Prostate gland (tissue), 2 donors: Measurements from ENCODE around the gene BLM. TPM values are rescaled to one million over a fixed set of nuclear protein-coding genes. Genes with fewer than 3 reads are reported as not detected.

Experiments
- DNase-seq: peaks from one replicate; pipeline ENCODE4 v3.0.0-alpha.2; 2019; ENCODE audit warnings: low spot score
- H3K27ac ChIP-seq, 2 donors: fragments of 200-600 bp; sonication (generic); 2 replicates each; pipeline ENCODE4 v1.5.1; 2017 to 2019
- H3K27me3 ChIP-seq: fragments of 200-600 bp; sonication (generic); replicated peaks from 2 replicates; pipeline ENCODE4 v1.5.1; 2019; ENCODE audit not compliant: insufficient read depth
- H3K36me3 ChIP-seq, 2 donors: fragments of 200-600 bp; sonication (generic); 1 replicate in 1 of 2; 2 replicates in 1 of 2; pipeline versions ENCODE4 v1.5.1 to v1.8.1; 2017 to 2019
- H3K4me1 ChIP-seq: fragments of 200-600 bp; sonication (generic); replicated peaks from 2 replicates; pipeline ENCODE4 v1.5.1; 2019
- H3K4me3 ChIP-seq, 2 donors: fragments of 200-600 bp; sonication (generic); 2 replicates each; pipeline ENCODE4 v1.5.1; 2017 to 2019
- H3K9me3 ChIP-seq: fragments of 200-600 bp; sonication (generic); 2 replicates; pipeline ENCODE4 v1.5.1; 2017
- CTCF ChIP-seq, 4 experiments: fragments of 200-600 bp in 2 of 4; fragments of 450-650 bp in 2 of 4; sonication (generic) in 2 of 4; IDR thresholded peaks; 1 replicate in 3 of 4; 2 replicates in 1 of 4; pipeline ENCODE4 v1.5.1; 2016 to 2019; ENCODE audit warnings: antibody characterized with exemption in 4 of 4, mild to moderate bottlenecking in 2 of 4, moderate library complexity in 2 of 4
- POLR2A ChIP-seq: fragments of 450-650 bp; IDR thresholded peaks from one replicate; pipeline ENCODE4 v1.6.1; 2016; ENCODE audit warnings: antibody characterized with exemption, mild to moderate bottlenecking
- POLR2AphosphoS5 ChIP-seq: sonication (generic); formaldehyde crosslinking; IDR thresholded peaks from one replicate; pipeline ENCODE4 v1.6.1; 2017; ENCODE audit warnings: antibody characterized with exemption
- WGBS: methylation state at CpG from one replicate; pipeline ENCODE4 v1.1.5; 2018; 5-methylcytosine and 5-hydroxymethylcytosine counted together
- intact Hi-C: fragments of 100-400 bp; cut with DNase I; formaldehyde crosslinking; loops from one replicate; pipeline ENCODE4 v1.14.2; 2022
- total RNA-seq, 2 donors: library from RNA; depleted of rRNA; stranded (reverse); fragments of >200 nt; gene quantifications; one replicate each; pipeline ENCODE4 v1.1.0, GENCODE V29; 2016

BLM gene
- total RNA-seq, 2 donors from 2014 or later, result 1.4 to 4.9 TPM

- Histone ChIP-seq H3K27ac (no peak overlapping the region), H3K4me1 (no peaks in the 10 kb centered on the region)
- WGBS, result 89% methylated on average over 5 of the region's 5 CpGs
Observed at GRCh38 chr15:90675464-90675863, 41.7 kb upstream of the BLM start.

GRCh38 chr15:90677807-90678790, 39.0 kb upstream of the BLM start:
- intact Hi-C loops, result no loop called here
- H3K27me3 ChIP-seq, result no peaks in the 10 kb centered on the region
- H3K4me3 ChIP-seq, result no peak overlapping the region
- no peaks in the 10 kb centered on the region for H3K9me3 ChIP-seq
- no peak for TF ChIP-seq POLR2A
- no peak overlapping the region for H3K27ac ChIP-seq
- no peaks in the 10 kb centered on the region for H3K4me1 ChIP-seq
- no peaks in the 10 kb centered on the region for H3K36me3 ChIP-seq
- 90% methylated on average over 12 of the region's 12 CpGs for WGBS
- DNase-seq, result no peak

More at GRCh38 chr15:90675464-90675863, 41.7 kb upstream of the BLM start:
- Histone ChIP-seq H3K36me3 (no peaks in the 10 kb centered on the region), H3K27me3 (no peaks in the 10 kb centered on the region), H3K4me3 (no peak overlapping the region), H3K9me3 (no peaks in the 10 kb centered on the region)
- TF ChIP-seq CTCF (IDR thresholded peaks at IDR 0.05) (no peak), POLR2A (no peak), POLR2AphosphoS5 (no peak)
- DNase-seq, result no peak
- intact Hi-C loops, result no loop called here

GRCh38 chr15:90679959-90680358, 37.2 kb upstream of the BLM start:
- no peak overlapping the region for H3K4me3 ChIP-seq
- WGBS, result 90% methylated on average over 3 of the region's 3 CpGs
- TF ChIP-seq POLR2A (no peak), CTCF (IDR thresholded peaks at IDR 0.05) (no peak), POLR2AphosphoS5 (no peak)
- H3K4me1 ChIP-seq, result no peaks in the 10 kb centered on the region
- no peaks in the 10 kb centered on the region for H3K9me3 ChIP-seq
- H3K27ac ChIP-seq, result no peak overlapping the region
- intact Hi-C loops, result no loop called here
- H3K36me3 ChIP-seq, result no peaks in the 10 kb centered on the region
- no peaks in the 10 kb centered on the region for H3K27me3 ChIP-seq
- DNase-seq, result no peak

- Histone ChIP-seq H3K9me3 (no peaks in the 10 kb centered on the region), H3K27me3 (no peaks in the 10 kb centered on the region), H3K4me3 (no peak overlapping the region), H3K36me3 (no peaks in the 10 kb centered on the region), H3K27ac (peak overlapping the region in 1 of 2 donors; percentile 4), H3K4me1 (no peaks in the 10 kb centered on the region)
- TF ChIP-seq CTCF (IDR thresholded peaks at IDR 0.05) (no peak), POLR2AphosphoS5 (no peak), POLR2A (no peak)
- intact Hi-C loops, result no loop called here
- DNase-seq, result no peak
- WGBS, result 71% methylated on average over 6 of the region's 6 CpGs
Observed at GRCh38 chr15:90680371-90680935, 36.7 kb upstream of the BLM start.

- Histone ChIP-seq H3K4me1 (no peaks in the 10 kb centered on the region), H3K36me3 (no peaks in the 10 kb centered on the region), H3K4me3 (no peak overlapping the region), H3K27me3 (no peaks in the 10 kb centered on the region), H3K9me3 (no peaks in the 10 kb centered on the region), H3K27ac (peak overlapping the region in 1 of 2 donors; percentile 4)
- TF ChIP-seq CTCF (IDR thresholded peaks at IDR 0.05), result no peak
- TF ChIP-seq POLR2A, result no peak
- TF ChIP-seq POLR2AphosphoS5, result no peak
- 100% methylated on average over 1 of the region's 1 CpG for WGBS
- intact Hi-C loops, result no loop called here
- DNase-seq, result no peak
Observed at GRCh38 chr15:90681056-90681455, 36.1 kb upstream of the BLM start.
